Dermis blood vessel endothelial cell (primary cell): ENCODE measurements around the gene ADAMTS15. TPM values are rescaled to one million over a fixed set of nuclear protein-coding genes. Genes with fewer than 3 reads are reported as not detected.

Source experiments
- DNase-seq: peaks from one replicate; pipeline ENCODE4 v3.0.0; 2010
- total RNA-seq: library from RNA; depleted of rRNA; stranded (reverse); fragments of >200 nt; gene quantifications from 2 replicates; pipeline ENCODE4 v1.2.3, GENCODE V29; 2014

ADAMTS15 gene
- 2.7 and 4.6 TPM in 2 replicates for total RNA-seq

GRCh38 chr11:130448416-130449309 lies at the start of gene ADAMTS15:
ADAMTS15 (plus strand) TSS chr11:130448645; CDS start chr11:130448974, 329 bp downstream.
- DNase-seq: peak; percentile 51

GRCh38 chr11:130399196-130399595 lies 49.2 kb upstream of the ADAMTS15 start:
- no peak for DNase-seq

- no peak for DNase-seq
Observed at GRCh38 chr11:130400781-130401483, 47.5 kb upstream of the ADAMTS15 start.

- DNase-seq: no peak
Observed at GRCh38 chr11:130402570-130402969, 45.9 kb upstream of the ADAMTS15 start.

- DNase-seq: no peak
Observed at GRCh38 chr11:130403271-130403804, 45.1 kb upstream of the ADAMTS15 start.

- DNase-seq: no peak
Observed at GRCh38 chr11:130403967-130404366, 44.5 kb upstream of the ADAMTS15 start.

- DNase-seq: no peak
Observed at GRCh38 chr11:130404727-130405126, 43.7 kb upstream of the ADAMTS15 start.

- no peak for DNase-seq
Observed at GRCh38 chr11:130405428-130405827, 43.0 kb upstream of the ADAMTS15 start.

- DNase-seq: no peak
Observed at GRCh38 chr11:130407978-130408377, 40.5 kb upstream of the ADAMTS15 start.

GRCh38 chr11:130408401-130408890 lies 40.0 kb upstream of the ADAMTS15 start:
- DNase-seq: no peak

- DNase-seq: no peak
Observed at GRCh38 chr11:130408901-130409300, 39.5 kb upstream of the ADAMTS15 start.

- no peak for DNase-seq
Observed at GRCh38 chr11:130409594-130410388, 38.7 kb upstream of the ADAMTS15 start.

- DNase-seq: no peak
Observed at GRCh38 chr11:130411223-130411622, 37.2 kb upstream of the ADAMTS15 start.

- DNase-seq: no peak
Observed at GRCh38 chr11:130413405-130414106, 34.9 kb upstream of the ADAMTS15 start.

- no peak for DNase-seq
Observed at GRCh38 chr11:130414107-130415080, 34.1 kb upstream of the ADAMTS15 start.

- DNase-seq: no peak
Observed at GRCh38 chr11:130415731-130416529, 32.5 kb upstream of the ADAMTS15 start.

GRCh38 chr11:130416530-130416882 lies 31.9 kb upstream of the ADAMTS15 start:
- no peak for DNase-seq

GRCh38 chr11:130416906-130417305 lies 31.5 kb upstream of the ADAMTS15 start:
- no peak for DNase-seq

- DNase-seq: no peak
Observed at GRCh38 chr11:130418210-130418609, 30.2 kb upstream of the ADAMTS15 start.

GRCh38 chr11:130418756-130419155 lies 29.7 kb upstream of the ADAMTS15 start:
- DNase-seq: no peak
